Spinal cord (tissue), 10 donors: ENCODE measurements around the gene CCDC160. TPM values are rescaled to one million over a fixed set of nuclear protein-coding genes. Genes with fewer than 3 reads are reported as not detected.

Source experiments
- DNase-seq, 6 donors: peaks; one replicate each; pipeline versions ENCODE4 v3.0.0 to v3.0.0-alpha.2; 2013 to 2015; ENCODE audit warnings: low spot score in 6 of 6, low read depth in 4 of 6
- H3K27ac ChIP-seq: one replicate; pipeline ENCODE4 v1.5.1; 2013; ENCODE audit warnings: low read depth, low read length, control low read depth
- H3K27me3 ChIP-seq: one replicate; pipeline ENCODE4 v1.6.1; 2013; ENCODE audit warnings: low read length; ENCODE audit not compliant: control insufficient read depth, insufficient read depth
- H3K36me3 ChIP-seq: one replicate; pipeline ENCODE4 v1.6.1; 2013; ENCODE audit warnings: low read length; ENCODE audit not compliant: control insufficient read depth, insufficient read depth
- H3K4me1 ChIP-seq: one replicate; pipeline ENCODE4 v1.6.1; 2013; ENCODE audit warnings: low read length; ENCODE audit not compliant: control insufficient read depth, insufficient read depth
- H3K4me3 ChIP-seq: one replicate; pipeline ENCODE4 v1.5.1; 2013; ENCODE audit warnings: low read depth, low read length, control low read depth
- H3K9me3 ChIP-seq: one replicate; pipeline ENCODE4 v1.6.1; 2013; ENCODE audit warnings: low read length; ENCODE audit not compliant: control insufficient read depth, insufficient read depth
- WGBS: methylation state at CpG from one replicate; pipeline ENCODE4 v1.1.5; 2013; ENCODE audit warnings: missing lambda C conversion rate; ENCODE audit not compliant: insufficient coverage; 5-methylcytosine and 5-hydroxymethylcytosine counted together
- polyA plus RNA-seq, 2 donors: library from polyadenylated mRNA; unstranded; fragments of 120-200 nt; gene quantifications; one replicate each; pipeline ENCODE4 v1.2.1, GENCODE V29; 2013; ENCODE audit not compliant: insufficient read length in 2 of 2
- total RNA-seq, 2 donors: library from RNA; depleted of rRNA in 1 of 2; stranded (reverse); fragments of 120-200 nt in 1 of 2; fragments of >200 nt in 1 of 2; gene quantifications; one replicate each; pipeline versions ENCODE4 v1.2.3 to v1.2.4, GENCODE V29; 2013 to 2014
- donor health status: healthy.

The CCDC160 gene
- total and polyA plus RNA-seq, 4 donors, result 4.2 to 12.1 (median 7.5) TPM

GRCh38 chrX:134240209-134240608 lies 3.2 kb downstream of the CCDC160 start:
- Histone ChIP-seq H3K9me3 (no peaks in the 10 kb centered on the region), H3K4me3 (no peak overlapping the region)
- no CpG with 5 or more reads among the region's 2 CpGs for WGBS

GRCh38 chrX:134241960-134242619 lies 5.1 kb downstream of the CCDC160 start:
- Histone ChIP-seq H3K36me3 (no peaks in the 10 kb centered on the region), H3K27ac (no peak overlapping the region), H3K4me3 (no peak overlapping the region), H3K27me3 (no peaks in the 10 kb centered on the region), H3K4me1 (no peaks in the 10 kb centered on the region), H3K9me3 (no peaks in the 10 kb centered on the region)
- peak in 1 of 6 donors; percentile 53 for DNase-seq
- WGBS, result 18% methylated on average over 1 of the region's 1 CpG

More at GRCh38 chrX:134240209-134240608, 3.2 kb downstream of the CCDC160 start:
- H3K4me1 ChIP-seq, result peaks cover 4% of the 10 kb centered on the region
- H3K27me3 ChIP-seq, result peaks cover 3% of the 10 kb centered on the region
- H3K27ac ChIP-seq, result no peak overlapping the region
- DNase-seq, result no peak
- H3K36me3 ChIP-seq, result no peaks in the 10 kb centered on the region

DNA sequence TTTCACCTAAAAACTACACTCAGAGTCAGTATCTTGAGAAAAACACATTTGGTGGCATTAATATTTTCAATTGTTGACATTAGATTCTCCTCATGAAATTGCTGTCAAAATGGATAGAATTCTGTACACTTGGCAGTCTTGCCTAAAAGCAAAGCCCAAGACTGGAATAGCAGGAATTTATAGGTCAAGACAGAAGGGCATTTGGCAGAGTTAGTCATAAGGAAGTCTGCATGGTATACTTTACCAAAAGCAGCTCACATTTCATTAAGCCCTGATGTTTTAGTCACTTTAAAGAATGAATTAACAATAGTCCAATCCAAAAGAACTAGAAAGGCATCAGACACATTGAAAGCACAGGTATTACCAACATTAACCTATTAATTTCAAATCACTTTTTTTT lies 7.1 kb downstream of the CCDC160 start:
- no peaks in the 10 kb centered on the region for H3K4me1 ChIP-seq
- H3K27me3 ChIP-seq, result no peaks in the 10 kb centered on the region
- no peak overlapping the region for H3K4me3 ChIP-seq
- H3K36me3 ChIP-seq, result no peaks in the 10 kb centered on the region
- H3K27ac ChIP-seq, result no peak overlapping the region
- H3K9me3 ChIP-seq, result no peaks in the 10 kb centered on the region
- DNase-seq, result no peak

GRCh38 chrX:134246282-134246681 lies 9.3 kb downstream of the CCDC160 start:
- no peaks in the 10 kb centered on the region for H3K4me1 ChIP-seq

DNA sequence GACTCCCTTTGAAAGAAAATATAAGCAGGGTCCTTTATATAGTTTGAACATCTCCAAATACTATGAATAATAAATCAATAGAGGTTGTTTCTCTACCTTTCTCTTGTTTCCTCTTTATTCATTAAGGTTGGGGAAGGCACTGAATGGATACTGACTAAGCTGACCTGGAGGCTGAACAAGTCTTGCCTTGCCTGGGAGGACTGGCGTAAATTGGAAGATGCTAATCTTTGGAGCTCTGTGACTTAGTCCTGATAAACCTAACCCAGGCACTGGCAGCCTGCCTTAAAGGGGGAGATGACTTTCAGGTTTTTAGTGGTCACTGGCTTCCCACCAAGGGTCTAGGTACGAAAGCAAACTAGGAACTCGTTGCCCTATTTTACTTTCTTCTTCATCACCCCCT lies 10.5 kb downstream of the CCDC160 start:
- H3K27ac ChIP-seq, result no peak overlapping the region
- no peaks in the 10 kb centered on the region for H3K36me3 ChIP-seq
- H3K9me3 ChIP-seq, result no peaks in the 10 kb centered on the region
- 44% methylated on average over 1 of the region's 3 CpGs for WGBS
- no peaks in the 10 kb centered on the region for H3K27me3 ChIP-seq
- no peak for DNase-seq
- no peaks in the 10 kb centered on the region for H3K4me1 ChIP-seq
- no peak overlapping the region for H3K4me3 ChIP-seq

More at GRCh38 chrX:134246282-134246681, 9.3 kb downstream of the CCDC160 start:
- Histone ChIP-seq H3K4me3 (no peak overlapping the region), H3K27ac (no peak overlapping the region), H3K36me3 (no peaks in the 10 kb centered on the region), H3K27me3 (no peaks in the 10 kb centered on the region), H3K9me3 (no peaks in the 10 kb centered on the region)
- no CpG with 5 or more reads among the region's 7 CpGs for WGBS
- no peak for DNase-seq

GRCh38 chrX:134249241-134249640 lies 12.3 kb downstream of the CCDC160 start:
- Histone ChIP-seq H3K27me3 (no peaks in the 10 kb centered on the region), H3K27ac (no peak overlapping the region), H3K9me3 (no peaks in the 10 kb centered on the region)

DNA sequence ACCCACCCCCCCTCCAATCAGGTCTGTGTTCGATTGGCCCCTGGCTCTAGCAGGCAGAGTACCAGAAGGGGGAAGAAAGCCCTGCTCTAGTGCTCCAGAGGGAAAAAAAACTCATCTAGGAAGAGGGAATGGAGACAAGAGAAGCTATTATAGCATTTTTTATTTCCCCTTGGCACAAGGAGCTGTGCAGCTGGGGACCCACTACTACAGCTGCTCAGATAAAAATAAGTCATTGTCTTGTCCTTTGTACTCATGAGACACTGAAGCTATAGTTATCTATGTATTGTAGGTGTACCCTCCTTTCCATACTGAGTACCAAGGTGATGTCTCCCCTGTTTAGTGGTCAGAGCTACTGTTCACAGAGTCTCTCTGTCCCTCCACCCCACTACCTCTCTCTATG lies 14.3 kb downstream of the CCDC160 start:
- H3K27ac ChIP-seq, result no peak overlapping the region
- no peaks in the 10 kb centered on the region for H3K9me3 ChIP-seq
- H3K36me3 ChIP-seq, result no peaks in the 10 kb centered on the region
- no peaks in the 10 kb centered on the region for H3K4me1 ChIP-seq
- no CpG with 5 or more reads among the region's 1 CpG for WGBS
- H3K27me3 ChIP-seq, result no peaks in the 10 kb centered on the region
- H3K4me3 ChIP-seq, result no peak overlapping the region
- no peak for DNase-seq

More at GRCh38 chrX:134249241-134249640, 12.3 kb downstream of the CCDC160 start:
- Histone ChIP-seq H3K4me1 (no peaks in the 10 kb centered on the region), H3K36me3 (no peaks in the 10 kb centered on the region), H3K4me3 (no peak overlapping the region)
- DNase-seq, result no peak

- Histone ChIP-seq H3K36me3 (no peaks in the 10 kb centered on the region), H3K27ac (no peak overlapping the region), H3K9me3 (no peaks in the 10 kb centered on the region), H3K4me3 (no peak overlapping the region), H3K4me1 (no peaks in the 10 kb centered on the region), H3K27me3 (no peaks in the 10 kb centered on the region)
- DNase-seq, result no peak
Measured at GRCh38 chrX:134254511-134254910, 17.5 kb downstream of the CCDC160 start.

DNA sequence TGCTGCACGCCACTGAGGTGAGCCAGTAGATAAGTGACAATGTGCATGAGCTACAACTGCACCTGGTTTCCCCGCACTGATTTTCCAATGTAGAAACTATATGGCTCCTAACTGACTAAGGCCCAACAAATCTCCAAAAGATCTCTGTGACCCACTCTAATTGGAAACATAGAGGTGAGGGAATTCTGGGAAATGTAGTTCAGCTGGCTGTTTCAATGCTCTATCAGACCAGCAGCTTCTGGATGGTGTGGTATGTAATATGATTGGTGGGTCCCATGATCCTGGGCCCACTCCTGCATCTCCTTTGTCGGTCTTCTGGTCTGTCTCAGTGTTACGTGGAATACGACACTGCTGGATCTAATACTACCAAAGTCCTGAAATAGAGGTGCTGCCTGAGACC lies 18.6 kb downstream of the CCDC160 start:
- Histone ChIP-seq H3K27ac (no peak overlapping the region), H3K4me1 (no peaks in the 10 kb centered on the region), H3K9me3 (no peaks in the 10 kb centered on the region), H3K36me3 (no peaks in the 10 kb centered on the region), H3K4me3 (no peak overlapping the region), H3K27me3 (no peaks in the 10 kb centered on the region)
- no peak for DNase-seq
- WGBS, result 78% methylated on average over 4 of the region's 5 CpGs

- Histone ChIP-seq H3K27me3 (no peaks in the 10 kb centered on the region), H3K4me3 (no peak overlapping the region), H3K36me3 (no peaks in the 10 kb centered on the region), H3K4me1 (no peaks in the 10 kb centered on the region), H3K27ac (no peak overlapping the region), H3K9me3 (no peaks in the 10 kb centered on the region)
- no CpG with 5 or more reads among the region's 2 CpGs for WGBS
- DNase-seq, result no peak
Measured at GRCh38 chrX:134256684-134257083, 19.7 kb downstream of the CCDC160 start.
